Measurements from ENCODE around the gene IDH3B. TPM values are rescaled to one million over a fixed set of nuclear protein-coding genes. Genes with fewer than 3 reads are reported as not detected.

Gene IDH3B
- total and polyA plus RNA-seq, 9 of the 15 experiments (the other 6 are each of a cell fraction or from before 2014, with no cell fraction given): 91.7 to 224 (median 155) TPM

GRCh38 chr20:2652724-2653555, 11.1 kb downstream of the IDH3B start (continued):
- TF ChIP-seq ZBTB40 (IDR thresholded peaks at IDR 0.05) (no peak), ZBTB40 (CRISPR knock-in tag; IDR thresholded peaks at IDR 0.05) (no peak), L3MBTL2 (IDR thresholded peaks at IDR 0.05) (peak; percentile 86), ATF1 (CRISPR knock-in tag; IDR thresholded peaks at IDR 0.05) (no peak), ATF1 (tag; IDR thresholded peaks at IDR 0.05) (peak; percentile 41; the same call in 1 of the 2 replicates), U2AF2 (optimal IDR thresholded peaks at IDR 0.05; ENCODE audit: low read depth, low read length) (no peak), FOXK1 (CRISPR knock-in tag; IDR thresholded peaks at IDR 0.05; ENCODE audit: borderline replicate concordance) (peak; percentile 56; the same call in 1 of the 2 replicates), TAL1 (IDR thresholded peaks at IDR 0.05) (no peak), KLF6 (CRISPR knock-in tag; IDR thresholded peaks at IDR 0.05; ENCODE audit: borderline replicate concordance) (peak; percentile 32; the same call in 1 of the 2 replicates), ZNF280A (IDR thresholded peaks at IDR 0.05; ENCODE audit: low read depth, partially characterized antibody) (no peak), ZNF224 (CRISPR knock-in tag; IDR thresholded peaks at IDR 0.05) (no peak), PRPF4 (IDR thresholded peaks at IDR 0.05; ENCODE audit: insufficient read depth, low read depth, low read length, poor library complexity, severe bottlenecking) (peak; percentile 21), SAP30 (IDR thresholded peaks at IDR 0.05; ENCODE audit: borderline replicate concordance, insufficient read depth, low read depth, low read length, poor library complexity, severe bottlenecking) (peak; percentile 86), USF1 (CRISPR knock-in tag; IDR thresholded peaks at IDR 0.05) (peak; percentile 89), KDM1A (IDR thresholded peaks at IDR 0.05) (no peak), ZKSCAN3 (CRISPR knock-in tag; IDR thresholded peaks at IDR 0.05) (no peak)

Data from K562 (cell line).